ENCODE data around the gene PRR19.

The PRR19 gene

GRCh38 chr19:42280815-42281145 is 21.2 kb upstream of the PRR19 start:
- peak; percentile 46 to 95 (median 82) for DNase-seq
- intact Hi-C loops (cut with DNase I): loop anchor here (2.0 kb wide), 2 partner anchors 28 to 38 kb away; partner anchors contain the start of gene GSK3A

- peak; percentile 59 to 91 (median 77) for DNase-seq
- intact Hi-C loops (cut with DNase I): loop anchor here (2.0 kb wide), 2 partner anchors 28 to 38 kb away; partner anchors contain the start of gene GSK3A
These were observed 20.6 kb upstream of the PRR19 start for GRCh38 chr19:42281146-42281826.

GRCh38 chr19:42281827-42282762 is 19.8 kb upstream of the PRR19 start:
- peak in 3 of 42 donors; percentile 16 to 60 (median 21) for DNase-seq
- intact Hi-C loops (cut with DNase I): loop anchor here (2.0 kb wide), 2 partner anchors 29 to 39 kb away; partner anchors contain the start of gene GSK3A

- no peak for DNase-seq
- intact Hi-C loops (cut with DNase I): no loop called here
These were observed 19.1 kb upstream of the PRR19 start for GRCh38 chr19:42282819-42283187.

- peak; percentile 91 to 99 (median 96) for DNase-seq
- intact Hi-C loops (cut with DNase I): no loop called here
These were observed 18.5 kb upstream of the PRR19 start for GRCh38 chr19:42283188-42284065.

- intact Hi-C loops (cut with DNase I): no loop called here
- peak in 40 of 42 donors; percentile 59 to 91 (median 80) for DNase-seq
These were observed 17.8 kb upstream of the PRR19 start for GRCh38 chr19:42284066-42284501.

- intact Hi-C loops (cut with DNase I): no loop called here
- DNase-seq: peak in 7 of 42 donors; percentile 20 to 51 (median 32)
These were observed 17.2 kb upstream of the PRR19 start for GRCh38 chr19:42284591-42285341.

- no peak for DNase-seq
These were observed 16.4 kb upstream of the PRR19 start for GRCh38 chr19:42285541-42285941.

GRCh38 chr19:42285988-42286348 is 16.0 kb upstream of the PRR19 start:
- intact Hi-C loops (cut with DNase I): no loop called here
- no peak for DNase-seq

More at GRCh38 chr19:42285541-42285941, 16.4 kb upstream of the PRR19 start:
- intact Hi-C loops (cut with DNase I): no loop called here

- peak in 9 of 42 donors; percentile 26 to 65 (median 41) for DNase-seq
These were observed 15.4 kb upstream of the PRR19 start for GRCh38 chr19:42286349-42287016.

GRCh38 chr19:42287017-42287826 is 14.7 kb upstream of the PRR19 start:
- no peak for DNase-seq
- intact Hi-C loops (cut with DNase I): no loop called here

More at GRCh38 chr19:42286349-42287016, 15.4 kb upstream of the PRR19 start:
- intact Hi-C loops (cut with DNase I): no loop called here

- intact Hi-C loops (cut with DNase I): no loop called here
- no peak for DNase-seq
These were observed 14.2 kb upstream of the PRR19 start for GRCh38 chr19:42287827-42288107.

GRCh38 chr19:42288387-42288786 is 13.5 kb upstream of the PRR19 start:
- DNase-seq: no peak
- intact Hi-C loops (cut with DNase I): no loop called here

GRCh38 chr19:42288881-42289555 is 12.9 kb upstream of the PRR19 start:
- intact Hi-C loops (cut with DNase I): no loop called here
- DNase-seq: peak in 1 of 42 donors; percentile 8

- no peak for DNase-seq
- intact Hi-C loops (cut with DNase I): no loop called here
These were observed 12.3 kb upstream of the PRR19 start for GRCh38 chr19:42289556-42290041.

- peak in 1 of 42 donors; percentile 10 for DNase-seq
- intact Hi-C loops (cut with DNase I): no loop called here
These were observed 11.8 kb upstream of the PRR19 start for GRCh38 chr19:42290136-42290522.
